ENCODE measurements around the gene LUC7L3.

GRCh38 chr17:50778988-50779387 lies 59.6 kb downstream of the LUC7L3 start:
- TF ChIP-seq EZH2 (IDR thresholded peaks at IDR 0.05; ENCODE audit: borderline replicate concordance, low read depth, low read length, poor library complexity, severe bottlenecking) (no peak), CTCF (conservative IDR thresholded peaks at IDR 0.05; ENCODE audit: low read depth, low read length) (no peak)
